MM.1S (cell line): ENCODE results near the gene EPB41.

ENCODE experiments used
- EZH2 ChIP-seq: fragments of 300-600 bp; sonication (generic); optimal IDR thresholded peaks from 2 replicates; pipeline ENCODE3; 2017; ENCODE audit warnings: low read depth, mild to moderate bottlenecking, antibody characterized with exemption, low read length, mixed read lengths
- TF ChIP-seq, protein P1 (sequence below): fragments of 300-600 bp; sonication (generic); IDR thresholded peaks from 2 replicates; pipeline ENCODE4 v1.5.1; 2016; ENCODE audit warnings: antibody characterized with exemption, low read length, mixed read lengths

- TF ChIP-seq, protein P1, sequence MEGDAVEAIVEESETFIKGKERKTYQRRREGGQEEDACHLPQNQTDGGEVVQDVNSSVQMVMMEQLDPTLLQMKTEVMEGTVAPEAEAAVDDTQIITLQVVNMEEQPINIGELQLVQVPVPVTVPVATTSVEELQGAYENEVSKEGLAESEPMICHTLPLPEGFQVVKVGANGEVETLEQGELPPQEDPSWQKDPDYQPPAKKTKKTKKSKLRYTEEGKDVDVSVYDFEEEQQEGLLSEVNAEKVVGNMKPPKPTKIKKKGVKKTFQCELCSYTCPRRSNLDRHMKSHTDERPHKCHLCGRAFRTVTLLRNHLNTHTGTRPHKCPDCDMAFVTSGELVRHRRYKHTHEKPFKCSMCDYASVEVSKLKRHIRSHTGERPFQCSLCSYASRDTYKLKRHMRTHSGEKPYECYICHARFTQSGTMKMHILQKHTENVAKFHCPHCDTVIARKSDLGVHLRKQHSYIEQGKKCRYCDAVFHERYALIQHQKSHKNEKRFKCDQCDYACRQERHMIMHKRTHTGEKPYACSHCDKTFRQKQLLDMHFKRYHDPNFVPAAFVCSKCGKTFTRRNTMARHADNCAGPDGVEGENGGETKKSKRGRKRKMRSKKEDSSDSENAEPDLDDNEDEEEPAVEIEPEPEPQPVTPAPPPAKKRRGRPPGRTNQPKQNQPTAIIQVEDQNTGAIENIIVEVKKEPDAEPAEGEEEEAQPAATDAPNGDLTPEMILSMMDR, result no peak
- TF ChIP-seq EZH2, result no peak
Observed at GRCh38 chr1:28890435-28890834, 23.9 kb upstream of the EPB41 start.
